ENCODE results near the gene CREB5. TPM values are rescaled to one million over a fixed set of nuclear protein-coding genes. Genes with fewer than 3 reads are reported as not detected.

The CREB5 gene
- total and polyA plus RNA-seq, 2 of the 8 experiments (the other 6 are each of a cell fraction or from before 2014, with no cell fraction given), result 2.4 to 2.7 TPM

DNA sequence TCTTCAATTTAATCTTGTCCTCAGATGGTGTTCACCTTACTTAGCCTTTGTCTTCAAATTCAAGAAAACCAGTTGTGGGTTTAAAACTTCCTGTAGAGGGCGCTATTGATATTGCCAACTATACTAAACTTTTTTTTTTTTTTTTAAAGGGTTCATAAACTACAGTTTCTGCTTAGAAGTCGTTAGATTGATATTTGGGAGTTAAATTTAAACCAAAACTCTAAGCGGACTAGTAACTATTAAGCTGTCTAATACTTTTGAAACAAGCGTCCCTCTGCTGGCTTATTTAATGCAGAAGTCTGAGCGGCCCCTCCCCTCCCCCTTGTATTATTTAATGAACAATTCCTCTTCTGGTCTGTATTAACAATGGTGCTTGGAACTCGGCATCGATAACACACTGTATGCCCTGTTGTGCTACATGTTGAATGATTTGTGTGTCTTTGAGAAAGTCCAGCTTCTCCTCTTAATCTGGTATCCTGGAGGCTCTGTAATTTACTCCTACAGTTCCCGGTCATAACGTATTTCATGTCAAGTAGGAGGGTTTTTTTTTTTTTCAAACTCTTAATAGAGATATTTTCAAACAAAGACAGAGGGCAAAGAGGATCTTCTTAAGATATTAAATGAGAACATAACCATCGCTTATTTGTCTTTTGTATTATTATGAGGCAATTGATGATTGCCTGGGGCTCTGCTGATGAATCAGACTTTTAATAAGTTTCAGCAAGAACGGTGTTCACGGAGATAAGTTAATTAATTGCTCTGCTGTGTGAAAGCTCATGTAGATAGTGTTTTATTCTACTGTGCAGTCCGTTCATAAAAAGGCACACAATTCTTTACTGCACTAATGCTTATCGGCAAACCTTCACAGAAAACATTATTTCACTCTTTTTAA is 22.6 kb upstream of the CREB5 start:
- peak; percentile 65 for FAIRE-seq
- WGBS, 2 experiments (ENCODE audit: extremely low coverage in 1 of 2, insufficient coverage in 1 of 2, insufficient read length in 1 of 2, insufficient replicate concordance in 2 of 2, low coverage in 1 of 2, low lambda C conversion rate in 2 of 2, missing lambda C conversion rate in 1 of 2), result 60% methylated on average over 14 of the region's 14 CpGs; no CpG with 5 or more reads in 1 of the 2 experiments
- no peak for TF ChIP-seq RFX5 (IDR thresholded peaks at IDR 0.05; ENCODE audit: borderline replicate concordance, low read depth, low read length)
- no peak for TF ChIP-seq KDM4A (IDR thresholded peaks at IDR 0.05; ENCODE audit: low read depth, low read length, severe bottlenecking)
- no peak for TF ChIP-seq CBX5 (IDR thresholded peaks at IDR 0.05; ENCODE audit: low read depth, low read length)
- no peak for TF ChIP-seq EZH2 (IDR thresholded peaks at IDR 0.05; ENCODE audit: low read depth, low read length, severe bottlenecking)
- TF ChIP-seq POLR2A (IDR thresholded peaks at IDR 0.05; ENCODE audit: control extremely low read depth in 1 of 2, low read depth in 2 of 2, low read length in 2 of 2), result no peak
- TF ChIP-seq BRCA1 (IDR thresholded peaks at IDR 0.05; ENCODE audit: low read depth, low read length), result no peak
- no peak for TF ChIP-seq SRF (IDR thresholded peaks at IDR 0.05; ENCODE audit: low read depth, low read length)
- TF ChIP-seq CHD1 (IDR thresholded peaks at IDR 0.05; ENCODE audit: low read depth, low read length), result no peak
- TF ChIP-seq SIN3A (conservative IDR thresholded peaks at IDR 0.05 in 1 of 2, IDR thresholded peaks at IDR 0.05 in 1 of 2; ENCODE audit: low read depth in 1 of 2, low read length in 2 of 2), result no peak
- peak; percentile 65 to 71 for TF ChIP-seq RAD21 (IDR thresholded peaks at IDR 0.05 in 1 of 2, conservative IDR thresholded peaks at IDR 0.05 in 1 of 2; ENCODE audit: low read depth in 2 of 2, low read length in 2 of 2)
- no peak for TF ChIP-seq JUND (IDR thresholded peaks at IDR 0.05; ENCODE audit: low read length)

More for the DNA sequence above, 22.6 kb upstream of the CREB5 start:
- Histone ChIP-seq H3K36me3 (ENCODE audit: control insufficient read depth in 2 of 4, insufficient read depth in 4 of 4, low read length in 3 of 4) (no peaks in the 10 kb centered on the region), H2AK5ac (ENCODE audit: low read depth, low read length) (no peak overlapping the region), H3K9me3 (ENCODE audit: insufficient read depth in 2 of 2, low read depth in 1 of 2, low read length in 1 of 2) (no peaks in the 10 kb centered on the region), H2BK20ac (ENCODE audit: low read length) (no peak overlapping the region), H3K18ac (ENCODE audit: extremely low read depth, low read length) (no peak overlapping the region; the same call in 1 of the 2 replicates), H3K4me2 (ENCODE audit: insufficient read depth in 1 of 2, low read depth in 2 of 2, low read length in 2 of 2) (peak overlapping the region in 1 of 2 experiments; percentile 24; a peak in 1 of 4 replicates), H3K4me3 (ENCODE audit: extremely low read depth in 1 of 4, insufficient read depth in 2 of 4, low read depth in 3 of 4, low read length in 4 of 4) (peak overlapping the region in 1 of 4 experiments; percentile 38; a peak in 1 of 8 replicates), H2BK120ac (replicated peaks; ENCODE audit: low read depth, low read length) (no peak overlapping the region), H3K4me1 (replicated peaks in 1 of 4; ENCODE audit: control insufficient read depth in 3 of 4, insufficient read depth in 4 of 4, low read length in 3 of 4) (no peaks in the 10 kb centered on the region), H4K8ac (ENCODE audit: extremely low read depth, insufficient read depth, low read length) (no peak overlapping the region), H2BK5ac (ENCODE audit: low read depth, low read length) (no peak overlapping the region), H3K56ac (replicated peaks; ENCODE audit: insufficient read length, low read depth, low read length) (no peak overlapping the region), H3K27me3 (replicated peaks in 1 of 4; ENCODE audit: control insufficient read depth in 3 of 4, extremely low read depth in 1 of 4, insufficient read depth in 3 of 4, low read length in 3 of 4) (no peaks in the 10 kb centered on the region), H3K4ac (replicated peaks; ENCODE audit: insufficient read length, low read depth, low read length) (no peak overlapping the region), H2AFZ (ENCODE audit: low read length) (no peak overlapping the region), H3K23me2 (ENCODE audit: low read depth, low read length) (no peaks in the 10 kb centered on the region), H3K9ac (replicated peaks in 1 of 4; ENCODE audit: extremely low read depth in 1 of 4, low read depth in 3 of 4, low read length in 3 of 4) (no peak overlapping the region), H4K91ac (replicated peaks; ENCODE audit: insufficient read length, low read length) (no peak overlapping the region), H3K79me2 (ENCODE audit: control insufficient read depth in 1 of 2, insufficient read depth in 2 of 2, low read length in 2 of 2) (no peaks in the 10 kb centered on the region), H2BK15ac (ENCODE audit: low read length) (no peak overlapping the region), H2BK12ac (ENCODE audit: low read depth, low read length) (no peak overlapping the region), H3K79me1 (ENCODE audit: low read depth, low read length) (no peaks in the 10 kb centered on the region), H3K14ac (ENCODE audit: insufficient read length) (no peak overlapping the region), H4K5ac (ENCODE audit: insufficient read length, low read depth, low read length) (no peak overlapping the region), H4K20me1 (replicated peaks in 1 of 2; ENCODE audit: control insufficient read depth in 1 of 2, insufficient read depth in 2 of 2, low read length in 2 of 2) (no peaks in the 10 kb centered on the region), H3K23ac (ENCODE audit: insufficient read length) (no peak overlapping the region), H3K27ac (ENCODE audit: low read depth, low read length) (no peak overlapping the region)
- ChIA-PET POLR2A (ENCODE audit: partially characterized antibody) (no interaction called here), CTCF (ENCODE audit: partially characterized antibody) (interaction anchor here (0.8 to 2.7 kb wide), 12 partner anchors 9 to 738 kb away, joined by 3 to 10 read pairs (median 3); no protein-coding TSS in a partner anchor)
- no peak for DNase-seq (ENCODE audit: low read depth in 1 of 2, low spot score in 2 of 2)
